ENCODE data around the gene CLK1.

GRCh38 chr2:200810252-200810997 lies 54.0 kb downstream of the CLK1 start:
- TF ChIP-seq POLR2A (IDR thresholded peaks at IDR 0.05; ENCODE audit: low read depth, low read length), result no peak
- no peak for TF ChIP-seq POLR2AphosphoS5 (IDR thresholded peaks at IDR 0.05; ENCODE audit: low read depth, low read length)
- no peak for TF ChIP-seq TAF1 (IDR thresholded peaks at IDR 0.05; ENCODE audit: low read depth, low read length)
- no peak for TF ChIP-seq POU2F2 (IDR thresholded peaks at IDR 0.05; ENCODE audit: low read depth, low read length)
